Measurements from ENCODE around the gene PLEKHG2.
A peak's percentile ranks its signal among the peaks of the same experiment; 100 is the strongest.
"Not testable (repeated sequence)": the region's sequence is repeated elsewhere in the genome, so short reads cannot be mapped to it uniquely, and the experiment has no call there.

The PLEKHG2 gene

DNA sequence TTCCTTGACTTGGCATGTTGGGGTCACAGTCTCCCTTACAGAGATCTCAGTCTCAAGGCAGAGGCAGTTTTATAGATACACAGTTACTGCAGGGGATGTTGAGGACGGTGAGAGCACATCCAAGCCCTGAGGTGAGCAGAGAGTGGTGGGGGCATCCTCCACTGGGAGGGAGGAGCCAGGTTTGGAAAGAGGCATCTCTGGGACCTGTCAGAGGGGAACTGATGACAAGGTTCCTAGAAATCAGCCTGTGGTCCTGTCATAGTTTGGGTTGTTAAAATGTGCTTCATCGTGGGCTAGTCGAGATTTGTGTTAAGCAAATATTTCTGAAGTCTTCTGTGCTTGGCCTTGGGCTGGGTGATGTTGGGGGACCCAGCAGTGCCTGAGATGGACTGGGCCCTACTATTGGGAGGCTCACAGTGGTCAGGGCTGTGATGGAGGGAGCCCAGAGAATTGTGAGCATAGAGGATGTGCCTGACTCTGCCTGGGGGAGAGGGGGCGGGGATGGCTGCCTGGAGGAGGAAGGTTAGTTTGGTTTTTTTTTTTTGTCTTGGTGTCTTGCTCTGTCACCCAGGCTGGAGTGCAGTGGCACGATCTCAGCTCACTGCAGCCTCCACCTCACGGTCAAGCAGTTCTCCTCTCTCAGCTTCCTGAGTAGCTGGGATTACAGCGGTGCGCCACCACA lies 36.8 kb downstream of the PLEKHG2 start:
- DNase-seq: no peak

GRCh38 chr19:39451257-39451656 lies 38.8 kb downstream of the PLEKHG2 start:
- not testable (repeated sequence) for DNase-seq

GRCh38 chr19:39463403-39463802 lies 50.9 kb downstream of the PLEKHG2 start:
- DNase-seq: no peak

GRCh38 chr19:39465956-39466747 lies 53.7 kb downstream of the PLEKHG2 start:
- no peak for DNase-seq

- no peak for DNase-seq
Observed at GRCh38 chr19:39467941-39468340, 55.5 kb downstream of the PLEKHG2 start.

GRCh38 chr19:39469036-39469435 lies 56.6 kb downstream of the PLEKHG2 start:
- DNase-seq: no peak

DNA sequence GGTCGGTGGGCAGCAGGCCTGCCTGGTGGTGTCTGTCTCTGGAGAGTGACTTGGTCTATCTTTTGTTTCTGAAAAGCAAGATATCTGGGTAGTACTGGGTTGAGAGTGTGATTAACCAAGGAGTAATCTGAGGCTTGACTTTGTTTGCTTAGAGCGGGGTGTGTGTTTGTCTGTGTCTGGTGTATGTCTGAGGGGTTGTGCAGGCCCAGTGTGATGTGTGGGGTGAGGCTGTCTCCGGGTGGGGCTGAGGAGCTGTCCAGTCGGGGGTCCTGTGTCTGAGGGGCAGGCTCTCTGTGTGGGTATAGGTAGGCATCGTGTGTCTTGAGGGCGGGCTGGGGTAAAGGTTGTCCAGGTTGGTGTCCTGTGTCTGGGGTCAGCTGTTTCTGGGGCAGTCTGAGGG lies 57.1 kb downstream of the PLEKHG2 start:
- no peak for DNase-seq

GRCh38 chr19:39470724-39471339 lies 58.4 kb downstream of the PLEKHG2 start:
- no peak for DNase-seq

GRCh38 chr19:39471756-39472536 lies 59.5 kb downstream of the PLEKHG2 start:
- DNase-seq: no peak

DNA sequence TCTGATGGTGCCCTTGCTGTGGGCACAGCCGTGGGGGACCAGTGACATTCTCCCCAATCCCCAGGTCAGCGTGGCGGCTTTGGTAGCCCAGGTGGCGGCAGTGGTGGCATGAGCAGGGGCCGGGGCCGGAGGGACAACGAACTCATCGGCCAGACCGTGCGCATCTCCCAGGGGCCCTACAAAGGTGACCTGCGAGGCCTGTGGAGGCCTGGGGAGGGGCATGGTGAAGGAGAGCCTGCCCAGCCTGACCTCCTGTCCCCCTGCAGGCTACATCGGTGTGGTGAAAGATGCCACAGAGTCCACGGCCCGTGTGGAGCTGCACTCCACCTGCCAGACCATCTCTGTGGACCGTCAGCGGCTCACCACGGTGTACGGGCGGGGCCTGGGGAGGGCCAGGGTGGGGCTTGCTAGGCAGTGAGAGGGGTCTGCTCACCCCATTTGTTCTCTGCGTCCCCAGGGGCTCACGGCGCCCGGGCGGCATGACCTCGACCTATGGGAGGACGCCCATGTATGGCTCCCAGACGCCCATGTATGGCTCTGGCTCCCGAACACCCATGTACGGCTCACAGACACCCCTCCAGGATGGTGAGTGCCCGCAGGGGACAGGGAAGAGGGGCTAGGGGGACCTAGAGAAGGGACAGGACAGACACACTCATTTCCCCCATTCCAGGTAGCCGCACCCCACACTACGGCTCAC lies 60.4 kb downstream of the PLEKHG2 start:
- no peak for DNase-seq

GRCh38 chr19:39473443-39473960 lies 61.0 kb downstream of the PLEKHG2 start:
- DNase-seq: no peak

DNA sequence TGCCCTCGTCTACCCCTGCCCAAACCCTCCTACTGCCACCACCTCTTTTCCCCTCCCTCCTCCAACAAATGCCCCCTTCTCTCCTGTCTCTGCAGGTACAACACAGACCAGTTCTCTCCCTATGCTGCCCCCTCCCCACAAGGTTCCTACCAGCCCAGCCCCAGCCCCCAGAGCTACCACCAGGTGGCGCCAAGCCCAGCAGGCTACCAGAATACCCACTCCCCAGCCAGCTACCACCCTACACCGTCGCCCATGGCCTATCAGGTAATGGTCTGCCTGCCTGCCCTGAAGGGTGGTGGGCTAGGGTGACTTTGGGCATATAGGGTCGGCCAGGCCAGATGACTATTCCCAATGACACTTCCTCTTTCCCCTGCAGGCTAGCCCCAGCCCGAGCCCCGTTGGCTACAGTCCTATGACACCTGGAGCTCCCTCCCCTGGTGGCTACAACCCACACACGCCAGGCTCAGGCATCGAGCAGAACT lies 61.7 kb downstream of the PLEKHG2 start:
- DNase-seq: peak; percentile 51

GRCh38 chr19:39475748-39476147 lies 63.3 kb downstream of the PLEKHG2 start:
- DNase-seq: no peak

Data from COR-L47 (cell line).